GM12878 (cell line): ENCODE data around the gene CXCL6. TPM values are rescaled to one million over a fixed set of nuclear protein-coding genes. Genes with fewer than 3 reads are reported as not detected.
A peak's percentile ranks its signal among the peaks of the same experiment; 100 is the strongest.

ENCODE experiments used
- ATAC-seq: fragments of 200-7000 bp; cut with Tn5 transposase; 3 replicates; pipeline ENCODE4 v1.9.1; 2020; ENCODE audit warnings: mild to moderate bottlenecking, moderate library complexity
- BruUV-seq: library from RNA; stranded (reverse); fragments of 400-500 nt; replicated peaks from 2 replicates; lab custom pipeline; 2021; lab: Mats Ljungman, UMichigan
- CTCF ChIA-PET: fragments of 300-600 bp; sonication (Branson Sonifier 250); formaldehyde crosslinking; extraction: SDS; loops from one replicate; lab custom pipeline; 2021; ENCODE audit warnings: inconsistent platforms; lab: Yijun Ruan, JAX
- POLR2A ChIA-PET: fragments of 350-600 bp; formaldehyde crosslinking; extraction: SDS; loops from one replicate; lab custom pipeline; 2021; ENCODE audit warnings: inconsistent platforms; lab: Charles Lee
- RAD21 ChIA-PET: fragments of 300-600 bp; sonication (Branson Sonifier 250); formaldehyde crosslinking; loops from one replicate; lab custom pipeline; 2023; ENCODE audit warnings: antibody characterized with exemption; ENCODE audit not compliant: unreplicated experiment; lab: Charles Lee
- SMC1A ChIA-PET: fragments of 300-600 bp; sonication (Branson Sonifier 250); formaldehyde crosslinking; loops from one replicate; lab custom pipeline; 2023; ENCODE audit not compliant: unreplicated experiment, uncharacterized antibody; lab: Charles Lee
- DNase-seq: peaks from one replicate; pipeline ENCODE4 v3.0.0-alpha.2; 2011; ENCODE audit warnings: low read depth, low spot score
- FAIRE-seq: peaks from 3 replicates; lab custom pipeline; 2011; peaks lifted over from hg19 to GRCh38; lab: Jason Lieb, UNC
- H2AFZ ChIP-seq: 2 replicates; pipeline ENCODE4 v1.6.0; 2011; ENCODE audit warnings: low read depth, low read length, control low read depth; ENCODE audit not compliant: control insufficient read depth
- H3K27ac ChIP-seq: 2 replicates; pipeline ENCODE4 v1.5.1; 2011; ENCODE audit warnings: control low read depth; ENCODE audit not compliant: control insufficient read depth, insufficient read depth
- H3K27me3 ChIP-seq, 2 experiments: replicated peaks in 1 of 2; 2 replicates each; pipeline versions ENCODE4 v1.6.0 to v1.6.1; 2011; ENCODE audit warnings: low read length in 1 of 2; ENCODE audit not compliant: control insufficient read depth in 2 of 2, insufficient read depth in 2 of 2
- H3K36me3 ChIP-seq, 2 experiments: 2 replicates each; pipeline ENCODE4 v1.5.1; 2011; ENCODE audit warnings: low read length in 1 of 2; ENCODE audit not compliant: control insufficient read depth in 2 of 2, insufficient read depth in 2 of 2
- H3K4me1 ChIP-seq: 2 replicates; pipeline ENCODE4 v1.6.1; 2011; ENCODE audit warnings: mild to moderate bottlenecking, low read length, moderate library complexity, mixed read lengths; ENCODE audit not compliant: control insufficient read depth, insufficient read depth
- H3K4me2 ChIP-seq: 2 replicates; pipeline ENCODE4 v1.6.0; 2011; ENCODE audit warnings: control low read depth; ENCODE audit not compliant: control insufficient read depth, insufficient read depth
- H3K4me3 ChIP-seq: fragments of 200-600 bp; sonication (generic); 2 replicates; pipeline ENCODE4 v1.5.1; 2016
- H3K79me2 ChIP-seq: 2 replicates; pipeline ENCODE4 v1.6.0; 2011; ENCODE audit warnings: low read length; ENCODE audit not compliant: control insufficient read depth, insufficient read depth
- H3K9ac ChIP-seq: 2 replicates; pipeline ENCODE4 v1.8.0; 2011; ENCODE audit warnings: low read length, control low read depth, mixed read lengths; ENCODE audit not compliant: control insufficient read depth, insufficient read depth
- H3K9me3 ChIP-seq: replicated peaks from 3 replicates; pipeline ENCODE4 v1.5.1; 2011; ENCODE audit warnings: mild to moderate bottlenecking, low read length; ENCODE audit not compliant: control insufficient read depth, insufficient read depth
- H4K20me1 ChIP-seq: 2 replicates; pipeline ENCODE4 v1.6.0; 2011; ENCODE audit not compliant: control insufficient read depth, insufficient read depth
- PML ChIP-seq: IDR thresholded peaks from 2 replicates; pipeline ENCODE4 v1.6.1; 2012; ENCODE audit warnings: low read length, inconsistent platforms
- RELA ChIP-seq: fragments of 450-650 bp; IDR thresholded peaks from 2 replicates; pipeline ENCODE4 v1.8.0; 2014; ENCODE audit warnings: borderline replicate concordance; ENCODE audit not compliant: partially characterized antibody
- SPI1 ChIP-seq: IDR thresholded peaks from 2 replicates; pipeline ENCODE4 v1.6.1; 2011; ENCODE audit warnings: low read depth, mild to moderate bottlenecking, low read length, moderate library complexity, borderline replicate concordance; ENCODE audit not compliant: insufficient read depth
- SRF ChIP-seq, 2 experiments: IDR thresholded peaks; 2 replicates each; pipeline ENCODE4 v1.6.1; 2011; ENCODE audit warnings: low read depth in 2 of 2, low read length in 2 of 2, mild to moderate bottlenecking in 1 of 2, moderate library complexity in 1 of 2
- WGBS: methylation state at CpG from one replicate; pipeline ENCODE4 v1.1.6; 2016; ENCODE audit warnings: low lambda C conversion rate; ENCODE audit not compliant: insufficient replicate concordance, insufficient coverage; ENCODE audit errors: missing lambda C conversion rate; 5-methylcytosine and 5-hydroxymethylcytosine counted together
- in situ Hi-C: fragments of 300-500 bp; cut with MboI; formaldehyde crosslinking; loops from 9 replicates; pipeline ENCODE4 v1.14.3; 2018; ENCODE audit warnings: mixed read lengths
- intact Hi-C: fragments of 100-400 bp; cut with micrococcal nuclease; formaldehyde crosslinking; loops from one replicate; pipeline ENCODE4 v1.14.2; 2022; ENCODE audit not compliant: unreplicated experiment
- polyA plus RNA-seq, 11 experiments: library from polyadenylated mRNA; depleted of rRNA in 4 of 11; unstranded in 6 of 11; stranded (reverse) in 5 of 11; fragments of >200 nt; fragmentation: Nextera tagmentation in 4 of 11; fragmentation: Illumina TruSeq in 1 of 11; extraction: Ambion mirVana in 4 of 11; extraction: Trizol in 1 of 11; gene quantifications; 1 replicate in 1 of 11; 2 replicates in 10 of 11; pipeline versions ENCODE4 v1.2.1 to v1.2.3, GENCODE V29; 2011 to 2016; ENCODE audit warnings: inconsistent platforms in 2 of 11, missing spikeins in 2 of 11, low read depth in 1 of 11
- total RNA-seq, 4 experiments: library from RNA; depleted of rRNA in 3 of 4; stranded (reverse); fragments of >200 nt in 3 of 4; fragmentation: Illumina TruSeq in 1 of 4; extraction: Trizol in 1 of 4; gene quantifications; 2 replicates each; pipeline versions ENCODE4 v1.2.1 to v1.2.3, GENCODE V29; 2013 to 2021
- TF ChIP-seq, protein P1 (sequence below): IDR thresholded peaks from 2 replicates; pipeline ENCODE4 v1.6.1; 2011; ENCODE audit warnings: borderline replicate concordance, low read depth, mild to moderate bottlenecking, moderate library complexity, mixed read lengths, low read length; ENCODE audit not compliant: insufficient read depth; ENCODE audit errors: extremely low read length
- TF ChIP-seq, protein P2 (sequence below): IDR thresholded peaks from 2 replicates; pipeline ENCODE4 v1.6.1; 2012; ENCODE audit warnings: low read depth, low read length, improper control_type of control experiment
- TF ChIP-seq, protein P3 (sequence below): IDR thresholded peaks from 2 replicates; pipeline ENCODE4 v1.6.1; 2012; ENCODE audit warnings: mild to moderate bottlenecking, low read depth, low read length

CXCL6 gene
- total and polyA plus RNA-seq, 10 of the 15 experiments (the other 5 are each of a cell fraction or from before 2014, with no cell fraction given): not detected

DNA sequence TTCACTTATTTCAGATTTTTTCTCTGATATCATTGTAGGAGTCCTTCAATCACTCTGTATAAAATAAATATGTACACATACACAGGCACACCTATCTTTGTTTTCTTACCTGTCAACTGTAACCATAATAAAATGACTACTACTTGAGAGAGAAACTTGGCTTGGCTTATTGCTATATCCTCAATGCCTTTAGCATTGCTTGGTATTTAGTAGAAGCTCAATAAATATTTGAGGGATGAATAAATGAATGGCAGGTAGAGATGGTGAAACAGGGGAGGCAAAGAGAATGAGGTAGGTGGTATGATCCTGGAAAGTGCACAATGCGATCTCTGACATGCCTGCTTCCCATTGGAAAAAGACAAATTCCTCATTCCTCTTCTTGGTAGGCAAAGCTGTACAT, 21.8 kb upstream of the CXCL6 start:
- Histone ChIP-seq H3K79me2 (no peaks in the 10 kb centered on the region), H3K4me1 (no peaks in the 10 kb centered on the region), H3K27ac (no peak overlapping the region), H2AFZ (no peak overlapping the region), H3K9ac (no peak overlapping the region), H3K4me2 (no peak overlapping the region), H3K9me3 (no peaks in the 10 kb centered on the region), H3K4me3 (no peak overlapping the region), H3K27me3 (no peaks in the 10 kb centered on the region), H3K36me3 (no peaks in the 10 kb centered on the region), H4K20me1 (no peaks in the 10 kb centered on the region)
- POLR2A ChIA-PET: no interaction called here
- intact Hi-C loops (no loop called here), in situ Hi-C loops (no loop called here)
- RAD21 ChIA-PET: no interaction called here
- SMC1A ChIA-PET: interaction anchor here (0.8 kb wide), 1 partner anchor 27 kb away, joined by 3 read pairs; no protein-coding TSS in a partner anchor
- FAIRE-seq (no peak), DNase-seq (no peak), ATAC-seq (no peak)
- CTCF ChIA-PET: interaction anchor here (0.6 kb wide), 1 partner anchor 321 kb away, joined by 3 read pairs; no protein-coding TSS in a partner anchor
- BruUV-seq: no TSS peak
- TF ChIP-seq, protein P1, sequence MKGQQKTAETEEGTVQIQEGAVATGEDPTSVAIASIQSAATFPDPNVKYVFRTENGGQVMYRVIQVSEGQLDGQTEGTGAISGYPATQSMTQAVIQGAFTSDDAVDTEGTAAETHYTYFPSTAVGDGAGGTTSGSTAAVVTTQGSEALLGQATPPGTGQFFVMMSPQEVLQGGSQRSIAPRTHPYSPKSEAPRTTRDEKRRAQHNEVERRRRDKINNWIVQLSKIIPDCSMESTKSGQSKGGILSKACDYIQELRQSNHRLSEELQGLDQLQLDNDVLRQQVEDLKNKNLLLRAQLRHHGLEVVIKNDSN: no peak
- no peak for TF ChIP-seq SPI1
- TF ChIP-seq RELA: no peak
- 0% methylated on average over 1 of the region's 1 CpG for WGBS

DNA sequence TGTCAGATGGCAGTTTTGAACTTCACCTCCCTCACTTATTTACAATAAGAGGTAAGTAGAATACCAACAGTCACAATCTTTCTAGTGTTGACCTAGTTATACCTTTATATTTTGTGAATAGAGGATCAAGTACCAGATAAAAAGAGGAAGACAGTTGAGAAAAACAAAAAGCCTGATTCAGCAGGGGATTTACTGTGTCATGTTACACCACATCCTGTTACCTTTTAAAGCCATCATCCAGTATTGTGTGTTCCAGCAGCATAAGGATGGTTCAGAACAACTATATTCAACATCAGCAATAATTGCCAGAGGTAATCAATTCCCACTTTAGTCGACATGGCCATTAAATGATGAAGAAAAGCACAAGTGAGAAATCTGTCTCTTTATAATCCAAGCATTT, 21.3 kb upstream of the CXCL6 start:
- H4K20me1 ChIP-seq: no peaks in the 10 kb centered on the region
- no peaks in the 10 kb centered on the region for H3K4me1 ChIP-seq
- WGBS: 0% methylated on average over 1 of the region's 1 CpG
- H3K36me3 ChIP-seq: no peaks in the 10 kb centered on the region
- FAIRE-seq (no peak), ATAC-seq (peak; percentile 38; the same call in 1 of the 3 replicates), DNase-seq (no peak)
- H3K4me3 ChIP-seq: no peak overlapping the region
- H3K27me3 ChIP-seq: no peaks in the 10 kb centered on the region
- H3K4me2 ChIP-seq: no peak overlapping the region
- H2AFZ ChIP-seq: no peak overlapping the region
- no peak overlapping the region for H3K9ac ChIP-seq
- BruUV-seq: no TSS peak
- H3K79me2 ChIP-seq: no peaks in the 10 kb centered on the region
- ChIA-PET RAD21 (no interaction called here), POLR2A (no interaction called here), CTCF (no interaction called here), SMC1A (interaction anchor here (0.8 kb wide), 1 partner anchor 28 kb away, joined by 3 read pairs; no protein-coding TSS in a partner anchor)
- in situ Hi-C loops (no loop called here), intact Hi-C loops (no loop called here)
- H3K9me3 ChIP-seq: no peaks in the 10 kb centered on the region
- TF ChIP-seq, protein P2, sequence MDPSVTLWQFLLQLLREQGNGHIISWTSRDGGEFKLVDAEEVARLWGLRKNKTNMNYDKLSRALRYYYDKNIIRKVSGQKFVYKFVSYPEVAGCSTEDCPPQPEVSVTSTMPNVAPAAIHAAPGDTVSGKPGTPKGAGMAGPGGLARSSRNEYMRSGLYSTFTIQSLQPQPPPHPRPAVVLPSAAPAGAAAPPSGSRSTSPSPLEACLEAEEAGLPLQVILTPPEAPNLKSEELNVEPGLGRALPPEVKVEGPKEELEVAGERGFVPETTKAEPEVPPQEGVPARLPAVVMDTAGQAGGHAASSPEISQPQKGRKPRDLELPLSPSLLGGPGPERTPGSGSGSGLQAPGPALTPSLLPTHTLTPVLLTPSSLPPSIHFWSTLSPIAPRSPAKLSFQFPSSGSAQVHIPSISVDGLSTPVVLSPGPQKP: peak; percentile 36; the same call in 1 of the 2 replicates
- TF ChIP-seq SPI1 (peak; percentile 69; the same call in 1 of the 2 replicates), SRF (IDR thresholded peaks at IDR 0.05; ENCODE audit: low read depth in 2 of 2, low read length in 2 of 2) (peak; percentile 30 to 74; a peak in 2 of 4 replicates), PML (no peak)
- TF ChIP-seq, protein P3, sequence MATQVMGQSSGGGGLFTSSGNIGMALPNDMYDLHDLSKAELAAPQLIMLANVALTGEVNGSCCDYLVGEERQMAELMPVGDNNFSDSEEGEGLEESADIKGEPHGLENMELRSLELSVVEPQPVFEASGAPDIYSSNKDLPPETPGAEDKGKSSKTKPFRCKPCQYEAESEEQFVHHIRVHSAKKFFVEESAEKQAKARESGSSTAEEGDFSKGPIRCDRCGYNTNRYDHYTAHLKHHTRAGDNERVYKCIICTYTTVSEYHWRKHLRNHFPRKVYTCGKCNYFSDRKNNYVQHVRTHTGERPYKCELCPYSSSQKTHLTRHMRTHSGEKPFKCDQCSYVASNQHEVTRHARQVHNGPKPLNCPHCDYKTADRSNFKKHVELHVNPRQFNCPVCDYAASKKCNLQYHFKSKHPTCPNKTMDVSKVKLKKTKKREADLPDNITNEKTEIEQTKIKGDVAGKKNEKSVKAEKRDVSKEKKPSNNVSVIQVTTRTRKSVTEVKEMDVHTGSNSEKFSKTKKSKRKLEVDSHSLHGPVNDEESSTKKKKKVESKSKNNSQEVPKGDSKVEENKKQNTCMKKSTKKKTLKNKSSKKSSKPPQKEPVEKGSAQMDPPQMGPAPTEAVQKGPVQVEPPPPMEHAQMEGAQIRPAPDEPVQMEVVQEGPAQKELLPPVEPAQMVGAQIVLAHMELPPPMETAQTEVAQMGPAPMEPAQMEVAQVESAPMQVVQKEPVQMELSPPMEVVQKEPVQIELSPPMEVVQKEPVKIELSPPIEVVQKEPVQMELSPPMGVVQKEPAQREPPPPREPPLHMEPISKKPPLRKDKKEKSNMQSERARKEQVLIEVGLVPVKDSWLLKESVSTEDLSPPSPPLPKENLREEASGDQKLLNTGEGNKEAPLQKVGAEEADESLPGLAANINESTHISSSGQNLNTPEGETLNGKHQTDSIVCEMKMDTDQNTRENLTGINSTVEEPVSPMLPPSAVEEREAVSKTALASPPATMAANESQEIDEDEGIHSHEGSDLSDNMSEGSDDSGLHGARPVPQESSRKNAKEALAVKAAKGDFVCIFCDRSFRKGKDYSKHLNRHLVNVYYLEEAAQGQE: no peak
- no peak overlapping the region for H3K27ac ChIP-seq
